Thyroid gland (tissue), 4 donors: ENCODE measurements around the gene MED22. TPM values are rescaled to one million over a fixed set of nuclear protein-coding genes. Genes with fewer than 3 reads are reported as not detected.
"Not testable (repeated sequence)": the region's sequence is repeated elsewhere in the genome, so short reads cannot be mapped to it uniquely, and the experiment has no call there.

Experiments
- DNase-seq, 2 donors: peaks; one replicate each; pipeline ENCODE4 v3.0.0-alpha.2; 2019
- H3K27ac ChIP-seq, 3 donors: fragments of 200-600 bp; sonication (generic); 1 replicate in 2 of 3; 2 replicates in 1 of 3; pipeline ENCODE4 v1.5.1; 2016 to 2019; ENCODE audit warnings: mild to moderate bottlenecking in 1 of 3, moderate library complexity in 1 of 3
- H3K27me3 ChIP-seq: fragments of 200-600 bp; sonication (generic); one replicate; pipeline ENCODE4 v1.5.1; 2019
- H3K36me3 ChIP-seq, 2 donors: fragments of 200-600 bp; sonication (generic); one replicate each; pipeline ENCODE4 v1.5.1; 2016 to 2019
- H3K4me1 ChIP-seq, 2 donors: fragments of 200-600 bp; sonication (generic); one replicate each; pipeline ENCODE4 v1.5.1; 2017 to 2019
- H3K4me3 ChIP-seq, 3 donors: fragments of 200-600 bp; sonication (generic); replicated peaks in 1 of 3; 1 replicate in 2 of 3; 2 replicates in 1 of 3; pipeline ENCODE4 v1.5.1; 2016; ENCODE audit warnings: mild to moderate bottlenecking in 1 of 3
- H3K9me3 ChIP-seq: fragments of 200-600 bp; sonication (generic); one replicate; pipeline ENCODE4 v1.5.1; 2017
- CTCF ChIP-seq, 6 experiments: fragments of 200-600 bp in 3 of 6; fragments of 450-650 bp in 3 of 6; sonication (generic) in 3 of 6; IDR thresholded peaks; one replicate each; pipeline ENCODE4 v1.5.1; 2016 to 2019; ENCODE audit warnings: antibody characterized with exemption in 6 of 6, mild to moderate bottlenecking in 2 of 6, inconsistent platforms in 1 of 6, moderate library complexity in 1 of 6
- POLR2A ChIP-seq, 2 donors: fragments of 450-650 bp; IDR thresholded peaks; one replicate each; pipeline ENCODE4 v1.6.1; 2017; ENCODE audit warnings: antibody characterized with exemption in 2 of 2, mild to moderate bottlenecking in 2 of 2, moderate library complexity in 1 of 2
- WGBS, 2 donors: methylation state at CpG; one replicate each; pipeline ENCODE4 v1.1.5; 2017; 5-methylcytosine and 5-hydroxymethylcytosine counted together
- intact Hi-C: fragments of 100-400 bp; cut with DNase I; formaldehyde crosslinking; loops from one replicate; pipeline ENCODE4 v1.15.1; 2023
- total RNA-seq, 4 donors: library from RNA; depleted of rRNA; stranded (reverse); fragments of >200 nt; gene quantifications; one replicate each; pipeline ENCODE4 v1.2.3, GENCODE V29; 2016

The MED22 gene
- total RNA-seq, 4 donors from 2014 or later: 41.9 to 58.2 (median 48.6) TPM

- Histone ChIP-seq H3K4me3 (no peak overlapping the region), H3K27me3 (no peaks in the 10 kb centered on the region), H3K36me3 (peaks cover 25% of the 10 kb centered on the region in 2 donors), H3K27ac (peak overlapping the region in 2 of 3 donors; percentile 8 to 33), H3K9me3 (no peaks in the 10 kb centered on the region), H3K4me1 (peaks cover 8 to 16% of the 10 kb centered on the region in 2 donors)
- TF ChIP-seq POLR2A (IDR thresholded peaks at IDR 0.05): no peak
- TF ChIP-seq CTCF (IDR thresholded peaks at IDR 0.05): no peak
- intact Hi-C loops: no loop called here
- no peak for DNase-seq
- 89 to 92% methylated on average over 10 of the region's 10 CpGs for WGBS, 2 donors
These were observed 20.0 kb downstream of the MED22 start for GRCh38 chr9:133327834-133328484.

- H3K9me3 ChIP-seq, H3K27me3 ChIP-seq, intact Hi-C loops, H3K4me3 ChIP-seq: not testable (repeated sequence)
- DNase-seq: peak; percentile 81 to 84
- Histone ChIP-seq H3K27ac (peak overlapping the region in 2 of 3 donors; percentile 8 to 75), H3K4me1 (peaks cover 8 to 16% of the 10 kb centered on the region in 2 donors), H3K36me3 (peaks cover 16 to 17% of the 10 kb centered on the region in 2 donors)
- WGBS, 2 donors: 34 to 44% methylated on average over 6 of the region's 6 CpGs
These were observed 20.9 kb downstream of the MED22 start for GRCh38 chr9:133327021-133327420.

- intact Hi-C loops: loop anchor here (2.0 kb wide), 1 partner anchor 43 kb away; no protein-coding TSS in a partner anchor
These were observed 23.8 kb downstream of the MED22 start for GRCh38 chr9:133323991-133324703.

GRCh38 chr9:133323211-133323610 lies 24.7 kb downstream of the MED22 start:
- intact Hi-C loops: no loop called here
- Histone ChIP-seq H3K4me3 (no peak overlapping the region), H3K9me3 (no peaks in the 10 kb centered on the region), H3K36me3 (no peaks in the 10 kb centered on the region), H3K27ac (no peak overlapping the region), H3K4me1 (peaks cover 8 to 12% of the 10 kb centered on the region in 2 donors), H3K27me3 (no peaks in the 10 kb centered on the region)
- 88 to 92% methylated on average over 10 of the region's 10 CpGs for WGBS, 2 donors
- no peak for DNase-seq
- no peak for TF ChIP-seq POLR2A (IDR thresholded peaks at IDR 0.05)
- no peak for TF ChIP-seq CTCF (IDR thresholded peaks at IDR 0.05)

More at GRCh38 chr9:133323991-133324703, 23.8 kb downstream of the MED22 start:
- H3K27me3 ChIP-seq: no peaks in the 10 kb centered on the region
- no peaks in the 10 kb centered on the region for H3K9me3 ChIP-seq
- no peak for DNase-seq
- H3K4me3 ChIP-seq: no peak overlapping the region
- peaks cover 8 to 16% of the 10 kb centered on the region in 2 donors for H3K4me1 ChIP-seq
- H3K36me3 ChIP-seq: no peaks in the 10 kb centered on the region
- no peak overlapping the region for H3K27ac ChIP-seq
- 83 to 86% methylated on average over 13 of the region's 13 CpGs for WGBS, 2 donors
- TF ChIP-seq POLR2A (IDR thresholded peaks at IDR 0.05) (no peak), CTCF (IDR thresholded peaks at IDR 0.05) (no peak)

GRCh38 chr9:133322701-133323100 lies 25.2 kb downstream of the MED22 start:
- intact Hi-C loops: no loop called here
- no peak for DNase-seq
- Histone ChIP-seq H3K4me1 (peaks cover 7 to 8% of the 10 kb centered on the region in 2 donors), H3K4me3 (no peak overlapping the region), H3K27me3 (no peaks in the 10 kb centered on the region), H3K27ac (no peak overlapping the region), H3K36me3 (no peaks in the 10 kb centered on the region), H3K9me3 (no peaks in the 10 kb centered on the region)
- 88% methylated on average over 14 of the region's 14 CpGs for WGBS, 2 donors
- no peak for TF ChIP-seq POLR2A (IDR thresholded peaks at IDR 0.05)
- no peak for TF ChIP-seq CTCF (IDR thresholded peaks at IDR 0.05)
